Measurements from ENCODE around the gene COG4. TPM values are rescaled to one million over a fixed set of nuclear protein-coding genes. Genes with fewer than 3 reads are reported as not detected.

The COG4 gene
- total and polyA plus RNA-seq, 7 donors = 29.1 to 80.3 (median 53.0) TPM

DNA sequence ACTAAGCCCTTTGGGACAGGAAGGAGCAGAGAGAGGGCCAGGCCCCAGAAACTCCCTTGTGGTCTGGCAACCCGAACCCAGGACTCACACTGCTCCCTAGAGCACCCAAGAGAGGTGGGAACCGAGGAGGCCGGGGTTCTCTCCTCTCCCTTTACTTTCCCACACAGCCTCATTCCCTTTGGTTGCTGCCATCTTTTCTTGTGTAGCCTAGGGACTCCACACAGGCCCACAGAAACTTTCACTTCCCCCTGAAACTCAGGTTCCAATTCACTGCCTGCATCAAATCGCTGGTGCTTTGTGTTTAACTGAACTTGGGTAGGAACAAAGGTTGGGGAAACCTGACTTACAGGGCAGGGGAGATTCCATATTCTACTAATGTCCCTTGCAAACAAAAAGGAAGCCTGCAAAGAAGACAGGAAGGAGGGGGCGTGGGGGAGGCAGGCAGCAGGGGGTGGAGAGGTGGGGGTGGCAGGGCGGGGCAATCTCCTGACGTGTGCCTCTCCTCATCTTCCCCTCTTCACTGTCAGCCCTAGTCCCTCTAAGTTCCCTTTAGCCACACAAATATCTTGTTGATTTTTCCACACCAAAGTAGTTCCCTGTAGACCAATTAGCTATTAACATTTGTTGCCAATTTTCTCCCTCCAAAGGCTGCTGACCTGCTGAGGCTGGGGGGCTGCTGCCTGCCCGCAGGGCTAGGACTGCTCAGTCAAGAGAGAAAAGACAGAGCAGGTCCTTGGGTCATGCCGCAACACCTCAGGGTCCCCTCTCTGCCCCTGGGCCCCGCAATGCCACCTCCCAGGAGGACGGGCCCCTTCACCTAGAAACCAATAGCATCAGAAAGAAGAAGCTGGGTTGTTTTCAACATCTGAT lies 92.5 kb downstream of the COG4 start:
- ATAC-seq (no peak), DNase-seq (no peak)
- Histone ChIP-seq H3K4me3 (no peak overlapping the region), H3K27me3 (ENCODE audit: insufficient read depth in 3 of 3, low read length in 2 of 3) (no peaks in the 10 kb centered on the region), H3K4me1 (peaks cover 79% of the 10 kb centered on the region), H3K27ac (peak overlapping the region; percentile 95), H3K9me3 (no peaks in the 10 kb centered on the region), H3K36me3 (ENCODE audit: insufficient read depth in 1 of 2, low read depth in 1 of 2) (no peaks in the 10 kb centered on the region)
- TF ChIP-seq, protein P1, sequence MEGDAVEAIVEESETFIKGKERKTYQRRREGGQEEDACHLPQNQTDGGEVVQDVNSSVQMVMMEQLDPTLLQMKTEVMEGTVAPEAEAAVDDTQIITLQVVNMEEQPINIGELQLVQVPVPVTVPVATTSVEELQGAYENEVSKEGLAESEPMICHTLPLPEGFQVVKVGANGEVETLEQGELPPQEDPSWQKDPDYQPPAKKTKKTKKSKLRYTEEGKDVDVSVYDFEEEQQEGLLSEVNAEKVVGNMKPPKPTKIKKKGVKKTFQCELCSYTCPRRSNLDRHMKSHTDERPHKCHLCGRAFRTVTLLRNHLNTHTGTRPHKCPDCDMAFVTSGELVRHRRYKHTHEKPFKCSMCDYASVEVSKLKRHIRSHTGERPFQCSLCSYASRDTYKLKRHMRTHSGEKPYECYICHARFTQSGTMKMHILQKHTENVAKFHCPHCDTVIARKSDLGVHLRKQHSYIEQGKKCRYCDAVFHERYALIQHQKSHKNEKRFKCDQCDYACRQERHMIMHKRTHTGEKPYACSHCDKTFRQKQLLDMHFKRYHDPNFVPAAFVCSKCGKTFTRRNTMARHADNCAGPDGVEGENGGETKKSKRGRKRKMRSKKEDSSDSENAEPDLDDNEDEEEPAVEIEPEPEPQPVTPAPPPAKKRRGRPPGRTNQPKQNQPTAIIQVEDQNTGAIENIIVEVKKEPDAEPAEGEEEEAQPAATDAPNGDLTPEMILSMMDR (IDR thresholded peaks at IDR 0.05) = no peak
- WGBS, 3 donors = 58 to 67% (median 67%) methylated on average over 11 of the region's 11 CpGs
- intact Hi-C loops (cut with DNase I) = loop anchor here in 1 of 2 donors (5.0 kb wide), 2 partner anchors 36 to 39 kb away; no protein-coding TSS in a partner anchor

Other genes with a start within 250 kb of the COG4 start
- 10 to 100 TPM; 48.4 to 86.3 (median 77.7) TPM for gene AARS1, start 234.0 kb downstream of the COG4 start, total RNA-seq
- 10 to 100 TPM; 37.4 to 63.9 (median 58.0) TPM for gene AARS1, start 234.0 kb downstream of the COG4 start, polyA plus RNA-seq
- 10 to 100 TPM; 15.0 to 21.4 (median 17.4) TPM for gene DDX19B, start 224.4 kb downstream of the COG4 start, total RNA-seq
- gene DDX19B, start 224.4 kb downstream of the COG4 start, polyA plus RNA-seq = 10 to 100 TPM; 15.0 to 16.8 (median 16.0) TPM
- 10 to 100 TPM; 42.1 to 78.6 (median 54.2) TPM for gene DDX19A, start 176.7 kb downstream of the COG4 start, total RNA-seq
- gene DDX19A, start 176.7 kb downstream of the COG4 start, polyA plus RNA-seq = 10 to 100 TPM; 36.4 to 73.0 (median 50.1) TPM
- 10 to 100 TPM; 16.8 to 33.0 (median 22.6) TPM for gene ST3GAL2, start 84.5 kb downstream of the COG4 start, total RNA-seq
- 10 to 100 TPM in 1 of 3 donors, 1 to 10 TPM in 2; 7.0 to 19.8 (median 8.9) TPM for gene ST3GAL2, start 84.5 kb downstream of the COG4 start, polyA plus RNA-seq
- 10 to 100 TPM in 2 of 4 donors, 1 to 10 TPM in 2; 4.9 to 11.0 (median 9.3) TPM for gene FCSK, start 69.0 kb downstream of the COG4 start, total RNA-seq
- 1 to 10 TPM; 5.7 to 8.0 (median 6.0) TPM for gene FCSK, start 69.0 kb downstream of the COG4 start, polyA plus RNA-seq
- gene SF3B3, start 262 bp upstream of the COG4 start, total RNA-seq = 100 to 1,000 TPM; 145 to 178 (median 157) TPM
- 100 to 1,000 TPM in 1 of 3 donors, 10 to 100 TPM in 2; 50.0 to 117 (median 59.9) TPM for gene SF3B3, start 262 bp upstream of the COG4 start, polyA plus RNA-seq
- gene IL34, start 123.0 kb upstream of the COG4 start, total RNA-seq = 10 to 100 TPM in 2 of 4 donors, 1 to 10 TPM in 2; 6.5 to 18.5 (median 9.0) TPM
- 1 to 10 TPM in 2 of 3 donors, under 1 TPM in 1; 0.89 to 3.7 (median 2.2) TPM for gene IL34, start 123.0 kb upstream of the COG4 start, polyA plus RNA-seq
- 100 to 1,000 TPM; 104 to 166 (median 110) TPM for gene MTSS2, start 162.5 kb upstream of the COG4 start, total RNA-seq
- gene MTSS2, start 162.5 kb upstream of the COG4 start, polyA plus RNA-seq = 100 to 1,000 TPM in 1 of 3 donors, 10 to 100 TPM in 2; 50.0 to 120 (median 94.3) TPM

Measured in psoas muscle (tissue), 8 donors.